Neuronal stem cell (in vitro differentiated cells): ENCODE results near the gene BARHL1.

Source experiments
- DNase-seq: peaks from one replicate; pipeline ENCODE4 v3.0.0-alpha.2; 2013; ENCODE audit warnings: low spot score
- H2AFZ ChIP-seq: one replicate; pipeline ENCODE4 v1.6.1; 2013; ENCODE audit warnings: mild to moderate bottlenecking, low read length, inconsistent platforms
- H2AK5ac ChIP-seq: 2 replicates; pipeline ENCODE4 v1.6.1; 2013; ENCODE audit warnings: low read depth, mild to moderate bottlenecking, inconsistent platforms, low read length, moderate library complexity, mixed read lengths
- H2BK120ac ChIP-seq: 2 replicates; pipeline ENCODE4 v1.6.1; 2013; ENCODE audit warnings: low read depth, mild to moderate bottlenecking, inconsistent platforms, low read length, moderate library complexity, mixed read lengths
- H2BK12ac ChIP-seq: one replicate; pipeline ENCODE4 v1.6.1; 2013; ENCODE audit warnings: low read length, inconsistent platforms
- H2BK15ac ChIP-seq: 2 replicates; pipeline ENCODE4 v1.6.1; 2013; ENCODE audit warnings: mild to moderate bottlenecking, low read length, inconsistent platforms, mixed read lengths
- H2BK5ac ChIP-seq: one replicate; pipeline ENCODE4 v1.6.1; 2013; ENCODE audit warnings: inconsistent platforms, mild to moderate bottlenecking, low read length, moderate library complexity
- H3K14ac ChIP-seq: one replicate; pipeline ENCODE4 v1.6.1; 2013; ENCODE audit warnings: low read length, inconsistent platforms
- H3K18ac ChIP-seq: 2 replicates; pipeline ENCODE4 v1.6.1; 2013; ENCODE audit warnings: low read length, inconsistent platforms
- H3K23ac ChIP-seq: 2 replicates; pipeline ENCODE4 v1.6.1; 2013; ENCODE audit warnings: low read depth, mild to moderate bottlenecking, mixed read lengths, low read length, inconsistent platforms; ENCODE audit not compliant: poor library complexity
- H3K27ac ChIP-seq: replicated peaks from 3 replicates; pipeline ENCODE4 v1.5.1; 2013; ENCODE audit warnings: low read length, inconsistent platforms
- H3K27me3 ChIP-seq, 3 experiments: 2 replicates each; pipeline ENCODE4 v1.6.1; 2013; ENCODE audit warnings: low read length in 3 of 3, mild to moderate bottlenecking in 2 of 3, inconsistent platforms in 1 of 3, low read depth in 1 of 3, mixed read lengths in 1 of 3, moderate library complexity in 1 of 3; ENCODE audit not compliant: control insufficient read depth in 3 of 3, insufficient read depth in 3 of 3
- H3K36me3 ChIP-seq, 2 donors: replicated peaks in 1 of 2; 2 replicates each; pipeline ENCODE4 v1.6.1; 2013; ENCODE audit warnings: low read length in 2 of 2; ENCODE audit not compliant: control insufficient read depth in 2 of 2, insufficient read depth in 2 of 2
- H3K4ac ChIP-seq: 2 replicates; pipeline ENCODE4 v1.6.1; 2013; ENCODE audit warnings: inconsistent platforms, mild to moderate bottlenecking, low read length, moderate library complexity
- H3K4me1 ChIP-seq, 2 donors: 1 replicate in 1 of 2; 2 replicates in 1 of 2; pipeline ENCODE4 v1.6.1; 2013; ENCODE audit warnings: low read length in 2 of 2, low read depth in 1 of 2; ENCODE audit not compliant: control insufficient read depth in 2 of 2, insufficient read depth in 1 of 2
- H3K4me2 ChIP-seq: one replicate; pipeline ENCODE4 v1.6.1; 2013; ENCODE audit warnings: mild to moderate bottlenecking, low read length, inconsistent platforms; ENCODE audit not compliant: insufficient read depth, poor library complexity, severe bottlenecking
- H3K4me3 ChIP-seq, 2 donors: 2 replicates each; pipeline ENCODE4 v1.5.1; 2013; ENCODE audit warnings: low read length in 2 of 2, mild to moderate bottlenecking in 2 of 2, inconsistent platforms in 1 of 2, moderate library complexity in 1 of 2
- H3K79me1 ChIP-seq: one replicate; pipeline ENCODE4 v1.6.1; 2013; ENCODE audit warnings: low read depth, mild to moderate bottlenecking, inconsistent platforms, low read length, moderate library complexity
- H3K9ac ChIP-seq: one replicate; pipeline ENCODE4 v1.6.1; 2013; ENCODE audit warnings: mild to moderate bottlenecking, low read depth, low read length, inconsistent platforms; ENCODE audit not compliant: poor library complexity
- H3K9me3 ChIP-seq, 2 donors: replicated peaks in 1 of 2; 2 replicates each; pipeline versions ENCODE3 to v1.6.1; 2013; ENCODE audit warnings: low read length in 2 of 2, mild to moderate bottlenecking in 2 of 2, inconsistent platforms in 1 of 2, low read depth in 1 of 2, mixed read lengths in 1 of 2, moderate library complexity in 1 of 2; ENCODE audit not compliant: control insufficient read depth in 2 of 2, insufficient read depth in 1 of 2
- H4K8ac ChIP-seq: one replicate; pipeline ENCODE4 v1.6.1; 2013; ENCODE audit warnings: low read depth, mild to moderate bottlenecking, inconsistent platforms, low read length, moderate library complexity
- H4K91ac ChIP-seq: one replicate; pipeline ENCODE4 v1.6.1; 2013; ENCODE audit warnings: low read length, low read depth, mild to moderate bottlenecking, inconsistent platforms; ENCODE audit not compliant: poor library complexity
- WGBS, 2 donors: extraction: QIAGEN DNeasy Blood & Tissue Kit; methylation state at CpG; one replicate each; pipeline ENCODE4 v1.1.7; 2013; ENCODE audit warnings: missing lambda C conversion rate in 2 of 2, mixed read lengths in 1 of 2; ENCODE audit not compliant: insufficient read length in 2 of 2, insufficient replicate concordance in 1 of 2; ENCODE audit errors: extremely low coverage in 2 of 2; 5-methylcytosine and 5-hydroxymethylcytosine counted together

Gene BARHL1

DNA sequence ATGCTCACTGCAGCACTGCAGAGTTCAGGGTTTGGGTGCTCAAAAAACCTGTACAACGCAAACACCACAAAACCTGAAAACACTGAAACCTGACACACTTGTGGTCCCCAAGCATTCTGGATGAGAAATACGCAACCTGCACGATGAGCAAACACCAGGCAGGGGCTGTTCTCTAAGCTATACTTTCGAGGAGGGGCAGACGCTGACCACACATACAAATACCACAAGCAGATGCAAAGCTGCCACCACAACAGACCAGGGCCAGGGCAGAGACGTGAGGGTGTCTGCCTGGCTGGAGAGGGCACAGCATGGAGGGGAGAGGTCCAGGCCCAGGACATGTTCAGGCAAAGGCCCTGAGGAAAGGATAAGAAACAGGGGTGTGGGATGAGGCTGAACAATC, 23.0 kb downstream of the BARHL1 start:
- Histone ChIP-seq H2BK5ac (no peak overlapping the region), H2BK12ac (no peak overlapping the region), H4K91ac (no peak overlapping the region), H3K36me3 (peaks cover 11 to 80% of the 10 kb centered on the region in 2 donors), H3K4ac (no peak overlapping the region), H3K79me1 (no peaks in the 10 kb centered on the region), H2AK5ac (no peak overlapping the region), H4K8ac (no peak overlapping the region), H3K4me1 (peaks cover 0 to 13% of the 10 kb centered on the region in 2 donors), H3K9ac (no peak overlapping the region), H3K23ac (no peak overlapping the region), H3K9me3 (no peaks in the 10 kb centered on the region), H3K27me3 (no peaks in the 10 kb centered on the region), H3K4me3 (no peak overlapping the region), H3K14ac (no peak overlapping the region), H2BK120ac (no peak overlapping the region), H2AFZ (no peak overlapping the region), H2BK15ac (no peak overlapping the region), H3K18ac (no peak overlapping the region), H3K27ac (no peak overlapping the region), H3K4me2 (no peak overlapping the region)
- no CpG with 5 or more reads among the region's 6 CpGs for WGBS, 2 donors
- no peak for DNase-seq

GRCh38 chr9:132606066-132606465, 23.7 kb downstream of the BARHL1 start:
- H3K4me1 ChIP-seq = peaks cover 0 to 13% of the 10 kb centered on the region in 2 donors
- no peak overlapping the region for H3K23ac ChIP-seq
- no peak overlapping the region for H3K4me2 ChIP-seq
- no CpG with 5 or more reads among the region's 6 CpGs for WGBS, 2 donors
- H4K91ac ChIP-seq = no peak overlapping the region
- no peak overlapping the region for H2BK5ac ChIP-seq
- H3K27ac ChIP-seq = peak overlapping the region; percentile 27
- no peak overlapping the region for H3K4ac ChIP-seq
- H3K36me3 ChIP-seq = peaks cover 10 to 80% of the 10 kb centered on the region in 2 donors
- DNase-seq = no peak
- no peak overlapping the region for H2AFZ ChIP-seq
- H3K18ac ChIP-seq = no peak overlapping the region
- no peak overlapping the region for H4K8ac ChIP-seq
- H2BK12ac ChIP-seq = no peak overlapping the region
- H3K79me1 ChIP-seq = no peaks in the 10 kb centered on the region
- H3K14ac ChIP-seq = no peak overlapping the region
- no peak overlapping the region for H2BK120ac ChIP-seq
- no peaks in the 10 kb centered on the region for H3K27me3 ChIP-seq
- H2BK15ac ChIP-seq = no peak overlapping the region
- no peak overlapping the region for H3K4me3 ChIP-seq
- H3K9me3 ChIP-seq = no peaks in the 10 kb centered on the region
- H3K9ac ChIP-seq = no peak overlapping the region
- no peak overlapping the region for H2AK5ac ChIP-seq

- Histone ChIP-seq H3K4me1 (peaks cover 0 to 13% of the 10 kb centered on the region in 2 donors), H3K18ac (no peak overlapping the region), H4K8ac (no peak overlapping the region), H2BK120ac (no peak overlapping the region), H3K36me3 (peaks cover 6 to 83% of the 10 kb centered on the region in 2 donors), H3K27me3 (no peaks in the 10 kb centered on the region), H3K27ac (no peak overlapping the region), H3K79me1 (no peaks in the 10 kb centered on the region), H2AK5ac (no peak overlapping the region), H2BK5ac (no peak overlapping the region), H4K91ac (no peak overlapping the region), H3K4ac (no peak overlapping the region), H3K9ac (no peak overlapping the region), H3K9me3 (no peaks in the 10 kb centered on the region), H3K4me2 (no peak overlapping the region), H2BK12ac (no peak overlapping the region), H3K4me3 (no peak overlapping the region), H2AFZ (no peak overlapping the region), H2BK15ac (no peak overlapping the region), H3K14ac (no peak overlapping the region), H3K23ac (no peak overlapping the region)
- no CpG with 5 or more reads among the region's 9 CpGs for WGBS, 2 donors
- no peak for DNase-seq
Measured at GRCh38 chr9:132609184-132609583, 26.8 kb downstream of the BARHL1 start.

GRCh38 chr9:132609829-132610228, 27.4 kb downstream of the BARHL1 start:
- Histone ChIP-seq H2BK15ac (no peak overlapping the region), H4K91ac (no peak overlapping the region), H3K79me1 (no peaks in the 10 kb centered on the region), H3K4me2 (no peak overlapping the region), H2BK12ac (no peak overlapping the region), H3K9ac (no peak overlapping the region), H3K36me3 (peaks cover 10 to 89% of the 10 kb centered on the region in 2 donors), H3K14ac (no peak overlapping the region), H2AFZ (no peak overlapping the region), H3K27me3 (no peaks in the 10 kb centered on the region), H3K27ac (no peak overlapping the region), H3K9me3 (no peaks in the 10 kb centered on the region), H3K4ac (no peak overlapping the region), H3K4me1 (peaks cover 0 to 10% of the 10 kb centered on the region in 2 donors), H2BK120ac (no peak overlapping the region), H3K18ac (no peak overlapping the region), H3K4me3 (no peak overlapping the region), H4K8ac (no peak overlapping the region), H2AK5ac (no peak overlapping the region), H3K23ac (no peak overlapping the region), H2BK5ac (no peak overlapping the region)
- WGBS, 2 donors = no CpG with 5 or more reads among the region's 7 CpGs
- DNase-seq = no peak
